Measurements from ENCODE around the gene CPB2. TPM values are rescaled to one million over a fixed set of nuclear protein-coding genes. Genes with fewer than 3 reads are reported as not detected.

The CPB2 gene
- total RNA-seq, 1 donor: not detected

GRCh38 chr13:46087481-46087880 is 17.4 kb downstream of the CPB2 start:
- no peak overlapping the region for H3K4me3 ChIP-seq (ENCODE audit: low read depth, low read length)
- no peak for TF ChIP-seq CTCF (IDR thresholded peaks at IDR 0.05; ENCODE audit: insufficient read depth, low read length)
- no peak for DNase-seq (ENCODE audit: low read depth)

- no peak for TF ChIP-seq CTCF (IDR thresholded peaks at IDR 0.05; ENCODE audit: insufficient read depth, low read length)
- DNase-seq (ENCODE audit: low read depth): no peak
- H3K4me3 ChIP-seq (ENCODE audit: low read depth, low read length): no peak overlapping the region
Observed at GRCh38 chr13:46086985-46087384, 17.8 kb downstream of the CPB2 start.

- no peak for DNase-seq (ENCODE audit: low read depth)
- no peak for TF ChIP-seq CTCF (IDR thresholded peaks at IDR 0.05; ENCODE audit: insufficient read depth, low read length)
- no peak overlapping the region for H3K4me3 ChIP-seq (ENCODE audit: low read depth, low read length)
Observed at GRCh38 chr13:46086421-46086922, 18.4 kb downstream of the CPB2 start.

- no peak for TF ChIP-seq CTCF (IDR thresholded peaks at IDR 0.05; ENCODE audit: insufficient read depth, low read length)
- H3K4me3 ChIP-seq (ENCODE audit: low read depth, low read length): no peak overlapping the region
- no peak for DNase-seq (ENCODE audit: low read depth)
Observed at GRCh38 chr13:46085737-46086136, 19.1 kb downstream of the CPB2 start.

- no peak overlapping the region for H3K4me3 ChIP-seq (ENCODE audit: low read depth, low read length)
- no peak for DNase-seq (ENCODE audit: low read depth)
- TF ChIP-seq CTCF (IDR thresholded peaks at IDR 0.05; ENCODE audit: insufficient read depth, low read length): no peak
Observed at GRCh38 chr13:46082324-46082723, 22.5 kb downstream of the CPB2 start.

- no peak for DNase-seq (ENCODE audit: low read depth)
- H3K4me3 ChIP-seq (ENCODE audit: low read depth, low read length): no peak overlapping the region
- no peak for TF ChIP-seq CTCF (IDR thresholded peaks at IDR 0.05; ENCODE audit: insufficient read depth, low read length)
Observed at GRCh38 chr13:46079770-46080169, 25.1 kb downstream of the CPB2 start.

GRCh38 chr13:46077265-46077664 is 27.6 kb downstream of the CPB2 start:
- no peak for DNase-seq (ENCODE audit: low read depth)
- no peak for TF ChIP-seq CTCF (IDR thresholded peaks at IDR 0.05; ENCODE audit: insufficient read depth, low read length)
- no peak overlapping the region for H3K4me3 ChIP-seq (ENCODE audit: low read depth, low read length)

Data from fibroblast of the aortic adventitia (primary cell).